HG03521 (cell line): ENCODE measurements around the gene BST1.
"Not testable (repeated sequence)": the region's sequence is repeated elsewhere in the genome, so short reads cannot be mapped to it uniquely, and the experiment has no call there.

Experiments
- ATAC-seq: cut with Tn5 transposase; IDR thresholded peaks from one replicate; pipeline ENCODE4 v1.9.1; 2021; ENCODE audit warnings: mild to moderate bottlenecking, moderate library complexity; ENCODE audit not compliant: unreplicated experiment

BST1 gene

DNA sequence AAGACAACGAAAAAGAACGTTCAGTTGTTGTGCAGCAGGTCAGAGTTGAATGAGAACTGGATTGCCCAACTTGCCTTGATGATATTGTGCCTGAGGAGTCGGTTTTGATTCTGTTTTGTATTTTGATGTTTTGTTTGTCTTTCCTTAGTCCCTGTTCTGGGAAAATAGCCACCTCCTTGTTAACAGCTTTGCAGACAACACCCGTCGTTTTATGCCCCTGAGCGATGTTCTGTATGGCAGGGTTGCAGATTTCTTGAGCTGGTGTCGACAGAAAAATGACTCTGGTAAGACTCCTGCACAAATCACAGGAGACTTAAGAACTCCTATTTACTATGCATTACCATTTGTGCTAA, 4.5 kb downstream of the BST1 start:
- ATAC-seq = no peak

DNA sequence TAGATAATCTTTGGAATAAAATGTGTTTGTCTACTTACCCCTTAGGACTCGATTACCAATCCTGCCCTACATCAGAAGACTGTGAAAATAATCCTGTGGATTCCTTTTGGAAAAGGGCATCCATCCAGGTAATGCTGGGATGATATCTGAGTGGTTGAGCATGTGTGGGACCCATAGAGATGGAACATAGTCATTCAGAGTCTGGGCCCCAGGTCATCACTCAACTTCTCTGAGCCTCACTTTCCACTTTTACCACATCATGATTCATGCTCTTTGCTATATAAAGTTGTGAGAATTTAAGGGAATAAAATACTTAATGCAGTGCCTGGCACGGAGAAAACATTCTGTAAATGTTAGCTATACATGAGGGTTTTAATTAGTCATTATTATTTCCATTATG, 8.9 kb downstream of the BST1 start:
- ATAC-seq = no peak

DNA sequence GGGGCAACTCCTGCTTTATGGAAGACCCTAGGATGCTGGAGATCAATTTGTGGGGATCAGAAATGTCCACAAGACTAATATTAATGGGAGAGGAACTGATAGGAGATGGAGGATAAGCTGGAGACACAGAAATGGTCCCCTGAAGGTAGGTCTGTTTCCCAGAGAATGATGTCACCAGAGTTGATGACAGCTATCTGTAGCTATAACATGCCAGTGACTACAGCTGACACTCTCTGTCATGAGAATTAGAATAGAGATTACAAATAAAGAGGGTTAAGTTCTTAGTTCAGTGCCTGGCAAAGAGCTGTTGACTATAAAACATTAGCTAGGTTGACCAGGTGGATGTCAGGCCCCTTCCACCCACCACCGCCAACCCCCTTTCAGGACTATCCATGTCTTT, 9.3 kb downstream of the BST1 start:
- no peak for ATAC-seq

DNA sequence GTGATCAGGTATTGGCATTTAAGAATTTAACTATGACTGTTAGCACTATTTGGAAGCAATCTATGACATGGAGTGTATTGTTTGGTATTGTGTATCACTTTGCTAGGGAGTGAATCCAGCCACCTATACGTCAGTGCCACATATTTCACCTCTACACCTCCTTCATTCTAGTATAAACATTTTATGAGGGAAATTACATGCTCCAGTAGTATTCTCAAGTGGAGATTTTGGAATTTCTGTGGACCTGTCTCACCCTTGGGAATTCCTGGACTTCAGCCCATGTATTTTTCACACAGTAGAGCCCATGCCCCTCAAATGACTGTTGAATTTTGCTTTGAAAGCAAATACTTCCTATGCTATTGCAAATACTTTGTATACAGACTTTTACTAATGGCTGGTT, 11.3 kb downstream of the BST1 start:
- ATAC-seq = no peak

DNA sequence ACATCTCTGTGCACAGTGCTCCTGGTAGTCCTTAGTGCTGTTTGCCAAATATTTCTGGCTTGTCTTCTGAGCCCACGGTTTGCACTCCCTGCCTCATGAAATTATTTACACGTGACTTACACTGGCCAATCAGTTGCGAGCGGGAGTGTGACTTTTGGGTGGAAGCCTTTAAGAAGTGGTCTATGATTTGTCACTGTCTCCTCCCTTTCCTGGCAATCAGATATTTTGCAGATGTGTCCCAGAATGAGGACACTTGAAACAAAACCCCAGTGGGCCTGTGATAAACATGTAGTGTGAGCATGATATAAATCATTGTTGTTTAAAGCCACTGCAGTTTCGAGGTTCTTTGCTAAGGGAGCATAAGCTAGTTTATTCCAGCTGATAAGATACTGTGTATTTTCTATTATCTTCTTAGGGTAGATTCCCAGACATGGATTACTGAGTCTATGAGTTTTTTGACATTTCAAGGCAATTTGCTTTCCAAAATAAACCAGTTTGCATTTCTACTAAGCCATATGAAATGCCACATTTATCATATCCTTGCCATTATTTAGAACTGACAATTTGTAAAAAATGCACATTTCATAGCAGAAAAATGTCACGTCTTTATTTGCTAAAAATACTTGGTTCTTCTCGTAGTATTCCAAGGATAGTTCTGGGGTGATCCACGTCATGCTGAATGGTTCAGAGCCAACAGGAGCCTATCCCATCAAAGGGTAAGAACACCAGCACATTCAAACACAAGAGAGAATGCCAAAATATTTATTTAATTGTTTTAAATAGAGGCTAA, 12.0 kb downstream of the BST1 start:
- ATAC-seq = no peak

DNA sequence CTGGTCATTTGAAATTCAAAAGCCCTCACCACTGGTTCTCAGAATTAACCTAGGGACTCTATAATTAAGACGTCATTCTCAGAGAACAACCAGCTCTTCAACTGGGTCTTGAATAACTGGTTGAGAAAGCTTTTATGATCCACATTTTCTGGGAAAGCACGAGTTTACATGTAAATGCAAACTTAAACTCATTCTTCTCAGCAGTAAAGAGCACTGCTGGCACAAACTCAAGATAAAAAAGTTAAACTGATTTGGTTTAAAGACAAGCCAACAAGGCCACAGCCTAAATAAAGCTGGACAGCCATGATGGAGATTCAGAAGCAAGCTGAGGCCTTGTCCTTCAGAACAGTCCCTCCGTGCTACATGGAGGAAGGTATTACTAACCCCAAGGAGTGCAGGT, 13.2 kb downstream of the BST1 start:
- ATAC-seq = no peak

DNA sequence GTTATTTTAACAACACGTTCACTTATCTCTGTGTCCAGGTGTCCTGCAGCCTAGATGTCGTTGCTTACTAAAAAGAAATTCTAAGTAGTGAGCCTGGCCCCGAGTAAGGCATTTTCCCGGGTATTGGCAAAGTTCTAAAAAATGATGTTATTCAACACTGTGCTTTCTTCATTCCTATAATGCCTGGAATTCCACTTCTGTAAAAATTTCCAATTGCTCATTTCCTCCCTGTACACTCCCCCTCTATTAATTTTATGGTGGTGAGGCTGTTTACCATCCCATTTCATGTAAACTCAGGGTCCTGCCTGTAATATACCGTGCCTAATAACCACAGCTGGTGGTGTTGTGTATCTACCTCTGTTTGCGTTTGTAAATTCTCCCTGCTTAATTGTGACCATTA, 14.2 kb downstream of the BST1 start:
- no peak for ATAC-seq

DNA sequence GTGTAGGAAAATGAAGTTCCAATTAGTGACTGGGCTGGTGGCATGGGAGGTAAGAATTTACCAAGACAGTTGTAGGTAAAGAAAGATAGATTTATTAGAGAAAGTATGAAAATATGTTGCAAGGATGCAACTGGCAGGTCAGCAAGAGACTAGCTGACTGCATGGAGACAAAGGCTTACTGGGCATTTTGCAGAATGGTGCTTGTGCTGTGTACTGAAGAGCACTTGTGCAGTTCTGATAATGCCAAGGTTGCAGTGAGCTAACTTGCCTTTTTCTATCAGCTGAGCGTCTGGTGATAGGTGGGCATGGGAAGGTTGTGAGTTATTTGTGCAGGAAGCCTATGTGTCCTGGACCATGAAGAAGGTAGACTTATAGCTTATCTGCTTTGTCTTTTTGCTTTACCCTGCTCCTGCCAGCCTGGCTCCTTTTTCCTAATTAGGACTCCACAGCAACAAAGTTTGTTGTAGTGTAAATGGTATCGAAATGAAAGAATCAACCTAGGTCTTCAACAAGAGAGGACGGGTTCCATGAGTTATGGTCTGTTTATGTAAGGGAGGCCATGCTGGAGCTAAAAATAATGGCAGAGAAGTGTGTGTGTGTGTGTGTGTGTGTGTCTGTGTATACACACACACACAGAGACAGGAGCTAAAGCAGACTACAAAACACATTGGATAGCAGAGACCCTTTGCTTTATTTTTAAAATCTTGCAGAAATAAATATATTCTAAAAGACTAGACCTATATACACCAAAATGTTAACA, 15.0 kb downstream of the BST1 start:
- ATAC-seq = no peak

DNA sequence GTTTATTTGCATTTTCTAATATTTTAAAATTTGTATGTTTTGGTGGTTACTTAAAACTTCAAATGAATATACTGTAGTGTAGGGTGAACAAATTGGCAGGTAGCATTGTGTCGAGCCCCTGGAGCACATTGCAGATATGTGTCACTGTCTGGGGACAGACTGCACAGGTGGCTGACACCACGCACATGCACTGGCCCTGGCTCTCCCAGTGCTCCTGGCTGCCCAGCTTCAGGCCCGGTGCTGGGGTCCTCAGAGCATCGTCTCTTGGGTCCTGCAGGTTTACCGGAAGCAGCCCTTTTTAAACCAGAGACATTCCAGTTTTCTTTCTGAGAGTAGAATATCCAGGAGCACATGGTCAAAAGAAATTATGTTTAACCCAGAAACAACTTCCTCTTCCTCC, 15.6 kb downstream of the BST1 start:
- no peak for ATAC-seq

DNA sequence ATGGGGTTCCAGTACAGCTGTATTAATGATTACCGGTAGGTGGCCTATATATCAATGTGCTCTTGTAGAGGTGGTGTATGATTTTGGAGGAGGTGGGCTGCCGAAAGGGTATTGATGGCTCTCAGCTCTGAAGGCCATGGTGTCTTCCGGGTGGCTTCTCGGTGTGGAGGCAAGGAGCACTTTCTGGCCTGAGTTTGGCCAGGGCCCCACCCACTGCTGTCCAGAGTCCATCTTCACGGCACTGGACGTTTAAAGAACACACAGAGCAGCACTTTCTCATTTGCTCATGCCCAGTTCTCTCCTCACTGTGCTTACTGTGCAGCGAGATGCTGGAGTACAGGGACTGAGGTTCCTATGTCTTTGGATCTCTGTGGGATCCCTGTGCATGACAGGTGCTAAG, 16.1 kb downstream of the BST1 start:
- no peak for ATAC-seq

DNA sequence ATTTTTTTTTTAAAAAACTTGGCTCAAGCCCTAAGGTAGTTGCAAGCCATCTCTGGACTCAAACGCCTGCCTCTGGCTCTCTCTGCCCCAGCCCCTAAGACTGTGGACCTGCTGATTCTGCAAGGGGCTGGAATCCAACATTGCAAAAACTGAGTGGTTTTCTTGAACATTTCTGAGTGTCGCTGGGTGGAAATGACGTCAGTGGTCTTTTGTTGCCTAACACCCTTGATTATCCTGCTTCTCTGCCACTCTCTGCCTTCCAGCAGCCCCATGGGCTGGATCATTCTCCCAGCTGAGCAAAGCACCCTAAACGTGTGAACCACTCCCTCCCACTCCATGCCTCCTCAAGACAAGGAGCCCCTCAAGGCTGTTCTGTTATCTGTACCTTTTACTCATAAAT, 16.6 kb downstream of the BST1 start:
- no peak for ATAC-seq

DNA sequence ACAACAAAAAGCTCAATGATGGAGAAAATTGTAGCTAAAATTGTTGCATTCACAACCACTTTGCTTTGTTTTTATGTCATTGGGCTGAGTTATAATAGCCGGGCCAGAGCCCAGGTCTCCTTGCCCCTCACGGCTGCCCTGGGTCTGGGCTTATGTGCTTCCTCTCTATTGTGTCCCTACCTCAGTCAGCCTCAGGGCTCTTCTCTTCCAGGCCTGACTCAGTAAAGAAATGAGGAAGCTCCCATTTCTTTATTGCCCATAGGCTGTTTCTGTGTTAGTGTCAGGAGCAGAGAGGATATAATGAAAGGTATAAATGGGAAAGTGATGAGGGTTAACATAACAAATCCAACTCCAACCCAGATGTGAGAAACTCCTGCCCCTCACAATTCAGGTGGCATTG, 18.0 kb downstream of the BST1 start:
- ATAC-seq = no peak

DNA sequence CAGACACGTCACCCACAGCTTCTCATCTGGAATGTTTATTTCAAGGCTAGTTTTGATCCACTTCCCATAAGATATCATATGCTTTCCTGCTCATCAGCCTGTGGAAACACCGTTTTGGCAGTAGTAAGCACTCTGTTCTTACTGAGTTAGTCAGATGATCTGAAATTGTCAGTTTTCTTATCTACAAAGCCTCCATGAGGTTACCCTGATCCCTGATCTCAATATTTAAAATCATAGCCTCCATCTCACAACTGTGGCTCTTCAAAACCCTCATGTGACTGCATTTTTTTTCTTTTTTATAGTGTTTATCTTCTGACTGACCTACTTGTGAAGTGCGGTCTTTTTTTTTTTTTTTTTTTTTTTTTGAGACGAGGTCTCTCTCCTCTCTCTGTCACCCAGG, 22.7 kb downstream of the BST1 start:
- no peak for ATAC-seq

DNA sequence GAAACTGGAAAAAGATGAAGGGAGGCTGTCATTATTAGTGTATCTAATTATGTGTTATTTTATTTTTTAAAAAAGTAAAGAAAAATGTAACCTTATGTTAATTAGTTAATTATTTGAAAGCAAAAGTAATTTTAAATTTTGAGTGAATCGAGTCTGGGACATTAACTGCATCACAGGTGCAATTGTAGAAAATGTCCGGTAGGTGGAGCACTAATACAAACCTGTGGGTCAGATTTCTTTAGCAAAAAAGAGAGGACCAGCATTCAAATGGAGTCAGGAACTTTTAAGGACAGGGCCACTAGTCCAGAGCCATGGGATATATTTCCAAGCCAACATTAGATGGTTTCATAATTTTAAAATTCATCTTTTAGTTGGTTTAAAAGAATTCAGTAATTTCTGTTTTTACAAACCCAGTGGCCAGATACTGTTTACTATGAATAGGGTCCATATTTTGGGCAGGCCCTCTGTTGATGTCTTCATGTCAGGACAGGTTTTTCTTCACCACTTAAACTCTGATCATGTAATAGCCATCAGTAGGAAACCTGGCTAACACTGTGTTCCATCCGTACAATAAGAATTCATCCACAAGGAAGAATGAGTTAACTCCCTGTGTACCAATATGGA, 27.2 kb downstream of the BST1 start:
- ATAC-seq = no peak

DNA sequence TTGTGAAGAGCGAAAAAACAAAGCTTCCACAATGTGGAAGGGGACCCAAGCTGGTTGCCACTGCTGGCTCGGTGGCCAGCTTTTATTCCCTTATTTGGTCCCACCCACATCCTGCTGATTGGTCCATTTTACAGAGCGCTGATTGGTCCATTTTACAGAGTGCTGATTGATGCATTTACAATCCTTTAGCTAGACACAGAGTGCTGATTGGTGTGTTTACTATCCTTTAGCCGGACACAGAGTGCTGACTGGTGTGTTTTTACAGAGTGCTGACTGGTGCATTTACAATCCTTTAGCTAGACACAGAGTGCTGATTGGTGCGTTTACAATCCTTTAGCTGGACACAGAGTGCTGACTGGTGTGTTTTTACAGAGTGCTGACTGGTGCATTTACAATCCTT, 30.2 kb downstream of the BST1 start:
- ATAC-seq = not testable (repeated sequence)

DNA sequence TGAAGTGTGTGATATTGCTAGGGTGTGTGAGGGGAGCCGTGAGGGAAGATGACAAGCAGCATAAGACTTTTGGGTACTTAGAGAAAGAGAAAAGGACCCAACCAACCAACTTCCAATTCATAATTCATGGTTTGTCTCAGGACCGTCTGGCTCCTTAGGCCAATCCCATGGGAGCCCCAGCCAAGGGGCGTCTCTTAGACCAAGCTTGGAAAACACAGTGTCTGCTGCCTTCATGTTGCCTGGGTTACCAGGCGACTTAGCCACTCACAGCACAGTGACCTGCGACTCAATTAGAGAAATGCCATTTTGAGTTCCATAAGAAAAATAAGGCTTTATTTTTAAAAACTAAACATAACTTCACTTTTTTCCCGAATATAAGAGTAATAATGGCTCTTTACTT, 32.7 kb downstream of the BST1 start:
- no peak for ATAC-seq

DNA sequence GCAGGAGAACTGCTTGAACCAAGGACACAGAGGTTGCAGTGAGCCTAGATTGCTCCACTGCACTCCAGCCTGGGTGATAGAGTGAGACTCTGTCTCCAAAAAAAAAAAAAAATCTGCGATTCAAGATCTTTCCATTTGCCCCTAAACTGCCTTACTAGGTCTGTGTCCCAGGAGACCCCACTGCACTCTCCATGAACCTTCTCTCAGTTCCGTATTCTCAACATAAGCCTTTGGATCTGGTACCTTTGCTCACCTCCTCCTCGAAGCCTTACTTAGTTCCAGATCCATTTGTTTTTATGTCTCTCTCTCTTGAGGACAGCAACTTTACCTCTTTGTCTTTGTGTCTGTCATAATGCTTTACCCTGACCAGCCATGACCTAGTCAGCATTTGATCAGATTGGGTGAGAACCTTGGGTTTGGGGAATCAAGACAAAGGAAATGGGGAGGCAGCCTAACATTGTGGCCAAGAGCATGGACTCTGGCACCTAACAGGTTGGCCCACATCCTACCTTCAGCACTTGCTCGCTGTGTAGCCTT, 33.7 kb downstream of the BST1 start:
- no peak for ATAC-seq

DNA sequence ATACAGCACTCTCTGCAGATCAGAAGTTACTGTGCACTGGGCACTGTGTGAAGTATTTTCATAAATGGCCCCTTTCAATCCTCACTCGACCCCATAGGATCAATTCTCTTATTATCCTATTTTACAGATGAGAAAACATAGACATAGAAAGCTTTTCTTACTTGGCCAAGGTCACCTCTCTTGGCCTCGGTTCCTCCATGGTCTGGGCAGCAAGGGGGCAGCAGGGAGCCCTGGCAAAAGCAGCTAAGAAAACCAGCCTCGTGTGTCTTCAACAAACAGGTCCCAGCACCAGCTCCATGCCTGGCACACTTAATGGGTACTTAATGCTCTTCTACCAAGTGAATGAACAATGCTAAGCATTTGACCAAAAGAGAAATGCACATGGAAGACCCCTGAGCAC, 34.4 kb downstream of the BST1 start:
- ATAC-seq = no peak

DNA sequence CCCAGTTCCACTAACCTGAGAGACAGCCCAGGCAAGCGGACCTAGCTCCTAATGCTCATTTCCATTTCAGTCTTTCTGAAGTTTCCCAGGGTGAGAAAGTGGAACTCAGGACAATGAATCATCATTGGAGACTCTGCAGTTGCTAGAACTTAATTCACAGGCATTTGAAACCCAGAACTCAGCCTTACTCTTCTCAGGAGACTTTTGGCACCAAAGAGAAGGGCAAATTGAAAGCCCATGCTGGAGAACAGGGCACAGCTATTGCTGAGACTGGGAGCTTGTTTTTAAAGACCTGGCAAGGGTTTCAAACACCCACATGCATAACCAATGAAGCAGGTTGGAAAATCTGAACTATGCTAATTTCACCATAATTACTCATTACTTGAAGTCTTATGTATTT, 36.0 kb downstream of the BST1 start:
- ATAC-seq = no peak

DNA sequence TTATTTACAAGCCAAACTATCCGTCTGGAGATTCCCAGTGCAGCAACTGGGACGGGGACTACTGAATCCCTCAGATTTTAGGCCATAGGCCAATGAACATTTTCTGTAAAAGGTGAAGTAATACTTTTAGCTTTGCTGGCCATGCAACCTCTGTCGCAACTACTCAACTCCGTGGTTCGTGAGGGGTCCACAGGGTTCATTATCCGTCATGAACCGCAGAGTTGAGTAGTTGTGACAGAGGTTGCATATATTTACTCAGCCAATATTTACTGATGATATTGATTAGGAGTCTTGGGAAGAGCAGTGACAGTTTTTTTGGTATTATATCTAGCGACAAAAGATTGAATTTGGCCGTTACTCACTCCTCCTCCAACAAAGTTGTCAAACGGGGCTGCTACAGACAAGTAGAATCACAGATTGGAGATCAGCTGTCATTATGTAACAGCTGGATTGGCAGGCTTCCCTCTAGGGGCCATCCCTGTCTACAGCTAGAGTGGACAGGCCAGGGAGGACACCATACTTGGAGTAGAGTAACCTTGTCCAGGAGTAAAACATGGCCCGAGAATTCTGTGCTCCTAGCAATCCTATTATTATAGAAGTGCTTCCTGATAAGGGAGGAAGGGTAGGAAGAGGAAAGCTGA, 38.0 kb downstream of the BST1 start:
- no peak for ATAC-seq

DNA sequence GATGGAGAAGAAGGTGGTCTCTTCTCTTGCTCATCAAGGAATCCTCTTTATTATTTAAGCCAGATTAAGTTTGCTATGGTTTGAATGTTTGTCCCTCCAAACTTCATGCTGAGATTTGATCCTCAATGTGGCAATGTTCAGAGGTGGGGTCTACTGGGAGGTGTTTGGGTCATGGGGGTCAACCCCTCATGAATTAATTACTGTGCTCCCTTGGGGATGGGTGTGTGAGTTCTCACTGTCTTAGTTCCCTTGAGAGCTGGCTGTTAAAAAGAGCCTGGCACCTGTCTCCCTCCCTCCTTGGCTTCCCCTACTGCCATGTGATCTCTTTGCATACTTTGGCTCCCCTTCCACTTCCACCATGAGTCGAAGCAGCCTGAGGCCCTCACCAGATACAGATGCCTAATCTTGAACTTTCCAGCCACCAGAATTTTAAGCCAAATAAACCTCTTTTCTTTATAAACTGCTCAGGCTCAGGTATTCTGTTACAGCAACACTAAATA, 39.3 kb downstream of the BST1 start:
- no peak for ATAC-seq
